Measurements from ENCODE around the gene RPS27L.
"Not testable (repeated sequence)": the region's sequence is repeated elsewhere in the genome, so short reads cannot be mapped to it uniquely, and the experiment has no call there.

Gene RPS27L

DNA sequence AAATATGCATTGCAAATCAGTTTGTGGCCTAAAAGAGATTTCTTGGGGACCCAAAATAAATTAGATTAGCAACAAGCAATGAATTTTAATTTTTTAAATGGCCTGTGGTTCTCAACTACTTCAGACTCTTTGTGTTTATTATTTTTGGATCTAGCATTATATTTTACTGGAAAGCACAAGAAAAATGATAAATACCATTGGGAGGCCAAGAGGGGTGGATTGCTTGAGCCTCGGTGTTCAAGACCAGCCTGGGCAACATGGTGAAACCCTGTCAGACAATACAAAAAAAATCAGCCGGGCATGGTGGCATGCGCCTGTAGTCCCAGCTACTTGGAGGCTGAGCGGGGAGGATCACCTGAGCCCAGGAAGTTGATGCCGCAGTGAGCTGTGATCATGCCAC lies 22.0 kb downstream of the RPS27L start:
- no peak for DNase-seq

DNA sequence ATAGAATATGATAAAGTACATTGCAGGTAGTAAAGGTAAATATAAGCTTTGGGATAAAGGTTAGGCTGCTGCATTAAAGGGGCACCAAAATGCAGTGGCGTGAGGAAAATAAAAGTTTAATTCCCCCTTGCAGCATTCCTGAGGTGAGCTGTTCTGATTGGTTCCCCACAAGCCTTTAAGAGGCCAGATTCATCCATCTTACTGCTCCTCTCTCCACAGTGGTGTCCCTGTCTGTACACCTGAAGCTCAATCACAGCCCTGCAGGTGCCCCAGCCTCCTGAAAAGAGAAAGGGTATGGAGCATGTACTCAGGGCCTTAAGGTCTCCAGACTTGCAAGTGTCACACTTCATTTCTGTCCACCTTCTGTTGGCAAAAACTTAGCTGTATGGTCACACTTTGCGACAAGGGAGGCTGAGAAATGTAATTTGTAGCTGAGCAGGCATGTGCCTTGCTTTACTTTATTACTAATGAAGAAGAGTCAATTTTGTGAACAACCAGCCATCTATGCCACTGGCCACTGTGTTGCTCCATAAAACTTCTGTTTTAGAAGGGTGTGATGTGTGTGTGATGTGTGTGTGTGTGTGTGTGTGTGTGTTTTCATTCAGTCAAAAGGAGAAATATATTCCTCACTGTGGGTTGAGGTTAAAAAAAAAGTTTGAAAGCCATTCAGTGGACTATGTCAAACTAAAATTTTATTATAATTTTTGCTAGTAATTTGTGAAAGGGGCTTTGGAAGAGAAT lies 22.9 kb downstream of the RPS27L start:
- DNase-seq: no peak

- DNase-seq: no peak
These were observed 23.5 kb downstream of the RPS27L start for GRCh38 chr15:63133786-63134185.

- DNase-seq: no peak
These were observed 30.6 kb downstream of the RPS27L start for GRCh38 chr15:63126726-63127125.

DNA sequence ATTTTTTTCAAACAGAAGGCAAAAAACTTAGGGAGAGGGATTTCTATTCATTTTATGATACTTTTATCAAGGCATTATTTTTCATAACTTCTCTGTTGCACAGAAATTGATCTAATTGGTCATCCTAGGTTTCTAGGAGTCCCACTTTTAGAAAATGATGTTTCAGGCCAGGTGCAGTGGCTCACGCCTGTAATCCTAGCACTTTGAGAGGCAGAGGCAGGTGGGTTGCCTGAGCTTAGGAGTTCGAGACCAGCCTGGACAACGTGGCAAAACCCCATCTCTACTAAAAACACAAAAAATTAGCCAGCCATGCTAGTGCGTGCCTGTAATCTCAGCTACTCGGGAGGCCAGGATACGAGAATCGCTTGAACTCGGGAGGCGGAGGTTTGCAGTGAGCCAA lies 32.8 kb downstream of the RPS27L start:
- DNase-seq: no peak

GRCh38 chr15:63122002-63122875 lies 35.0 kb downstream of the RPS27L start:
- DNase-seq: no peak

GRCh38 chr15:63121382-63122001 lies 35.8 kb downstream of the RPS27L start, which contains the start of gene LACTB:
Gene LACTB, plus strand, starts transcription at chr15:63121861. Its CDS starts 11 bp downstream, at chr15:63121872.
- DNase-seq: peak; percentile 43

- DNase-seq: no peak
These were observed 38.4 kb downstream of the RPS27L start for GRCh38 chr15:63118854-63119253.

- DNase-seq: no peak
These were observed 42.8 kb downstream of the RPS27L start for GRCh38 chr15:63114465-63114864.

- DNase-seq: no peak
These were observed 44.4 kb downstream of the RPS27L start for GRCh38 chr15:63112871-63113270.

DNA sequence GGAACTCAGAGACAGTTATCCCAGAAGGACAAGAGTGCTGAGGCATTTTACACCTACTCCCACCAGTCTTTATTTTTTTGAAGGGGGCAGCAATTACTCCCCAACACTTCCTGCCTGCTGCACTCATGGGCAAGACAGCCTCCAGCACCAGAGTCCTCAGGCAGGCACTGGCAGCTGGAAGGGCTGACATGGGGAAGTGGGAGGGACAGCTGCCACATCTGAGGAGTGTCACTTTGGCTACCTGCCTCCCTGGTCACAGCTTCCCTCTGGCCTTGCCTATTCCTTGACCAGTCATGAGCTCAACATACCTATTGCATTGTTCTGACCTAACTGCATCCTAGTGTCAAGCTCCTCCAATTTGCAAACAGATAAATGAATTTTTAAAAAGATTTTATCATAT lies 45.8 kb downstream of the RPS27L start:
- DNase-seq: no peak

- no peak for DNase-seq
These were observed 46.8 kb downstream of the RPS27L start for GRCh38 chr15:63110428-63111026.

GRCh38 chr15:63109920-63110319 lies 47.4 kb downstream of the RPS27L start:
- no peak for DNase-seq

DNA sequence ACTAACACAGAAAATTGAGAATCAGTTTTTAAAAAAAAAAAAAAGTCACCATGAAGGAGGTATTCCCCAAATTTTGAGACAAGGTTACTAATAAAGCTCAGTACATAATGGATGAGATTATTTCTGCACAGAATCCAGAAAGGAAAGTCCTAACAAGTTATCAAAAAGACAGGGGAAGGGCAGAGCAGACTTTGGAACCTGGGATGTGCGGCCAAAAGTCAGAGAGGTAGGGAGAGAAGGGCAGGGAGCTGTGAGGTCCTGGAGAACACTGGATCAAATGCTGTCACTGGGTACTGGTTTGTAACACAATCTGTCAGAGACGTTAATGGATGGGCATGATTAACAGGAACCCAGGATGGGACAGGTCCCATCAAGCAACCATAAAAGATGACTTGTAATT lies 47.8 kb downstream of the RPS27L start:
- no peak for DNase-seq

- no peak for DNase-seq
These were observed 49.3 kb downstream of the RPS27L start for GRCh38 chr15:63107895-63108546.

GRCh38 chr15:63105354-63105753 lies 51.9 kb downstream of the RPS27L start:
- not testable (repeated sequence) for DNase-seq

DNA sequence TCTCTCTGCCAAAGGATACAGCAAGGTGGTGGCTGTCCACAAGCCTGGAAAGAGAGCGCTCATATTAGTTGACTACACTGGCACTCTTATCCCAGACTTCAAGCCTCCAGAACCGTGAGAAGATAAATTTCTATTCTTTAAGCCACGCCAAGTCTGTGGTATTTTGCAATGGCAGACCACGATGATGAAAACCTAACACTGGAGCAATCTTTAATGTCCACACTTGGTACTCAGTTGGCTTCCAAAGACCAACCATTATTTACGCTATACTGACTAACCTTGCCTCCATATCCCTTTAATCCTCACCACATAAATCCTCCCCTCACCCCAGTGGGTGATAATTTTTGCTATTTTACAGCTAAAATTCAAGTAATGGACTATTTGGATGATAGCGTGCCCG lies 52.5 kb downstream of the RPS27L start:
- DNase-seq: no peak

DNA sequence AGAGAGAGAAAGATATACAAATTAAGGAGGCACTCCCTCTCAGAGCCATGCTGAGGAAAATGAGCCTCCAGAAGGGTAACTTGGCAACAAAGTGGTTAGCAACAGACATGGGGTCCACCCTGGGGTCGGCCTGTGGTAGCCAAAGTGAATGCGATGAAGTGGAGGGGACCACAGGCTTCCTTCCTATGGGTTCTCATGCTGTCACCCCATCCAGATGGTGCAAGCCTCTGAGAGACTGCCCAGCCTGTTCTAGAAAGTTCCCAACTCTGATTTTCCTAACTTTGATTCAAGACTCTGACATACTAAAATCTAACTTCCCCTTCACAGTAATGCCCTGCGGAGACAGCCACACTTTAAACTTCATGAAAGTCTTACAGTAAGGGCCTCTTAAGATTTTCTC lies 53.9 kb downstream of the RPS27L start:
- DNase-seq: no peak

- DNase-seq: not testable (repeated sequence)
These were observed 57.7 kb downstream of the RPS27L start for GRCh38 chr15:63099581-63099980.

DNA sequence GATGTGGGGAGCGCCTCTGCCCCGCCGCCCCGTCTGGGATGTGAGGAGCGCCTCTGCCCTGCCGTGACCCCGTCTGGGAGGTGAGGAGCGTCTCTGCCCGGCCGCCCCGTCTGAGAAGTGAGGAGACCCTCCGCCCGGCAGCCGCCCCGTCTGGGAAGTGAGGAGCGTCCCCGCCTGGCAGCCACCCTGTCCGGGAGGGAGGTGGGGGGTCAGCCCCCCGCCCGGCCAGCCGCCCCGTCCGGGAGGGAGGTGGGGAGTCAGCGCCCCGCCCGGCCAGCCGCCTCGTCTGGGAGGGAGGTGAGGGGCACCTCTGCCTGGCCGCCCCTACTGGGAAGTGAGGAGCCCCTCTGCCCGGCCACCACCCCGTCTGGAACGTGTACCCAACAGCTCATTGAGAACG lies 58.4 kb downstream of the RPS27L start:
- not testable (repeated sequence) for DNase-seq
